Measurements from ENCODE around the gene RTN4RL1.

DNA sequence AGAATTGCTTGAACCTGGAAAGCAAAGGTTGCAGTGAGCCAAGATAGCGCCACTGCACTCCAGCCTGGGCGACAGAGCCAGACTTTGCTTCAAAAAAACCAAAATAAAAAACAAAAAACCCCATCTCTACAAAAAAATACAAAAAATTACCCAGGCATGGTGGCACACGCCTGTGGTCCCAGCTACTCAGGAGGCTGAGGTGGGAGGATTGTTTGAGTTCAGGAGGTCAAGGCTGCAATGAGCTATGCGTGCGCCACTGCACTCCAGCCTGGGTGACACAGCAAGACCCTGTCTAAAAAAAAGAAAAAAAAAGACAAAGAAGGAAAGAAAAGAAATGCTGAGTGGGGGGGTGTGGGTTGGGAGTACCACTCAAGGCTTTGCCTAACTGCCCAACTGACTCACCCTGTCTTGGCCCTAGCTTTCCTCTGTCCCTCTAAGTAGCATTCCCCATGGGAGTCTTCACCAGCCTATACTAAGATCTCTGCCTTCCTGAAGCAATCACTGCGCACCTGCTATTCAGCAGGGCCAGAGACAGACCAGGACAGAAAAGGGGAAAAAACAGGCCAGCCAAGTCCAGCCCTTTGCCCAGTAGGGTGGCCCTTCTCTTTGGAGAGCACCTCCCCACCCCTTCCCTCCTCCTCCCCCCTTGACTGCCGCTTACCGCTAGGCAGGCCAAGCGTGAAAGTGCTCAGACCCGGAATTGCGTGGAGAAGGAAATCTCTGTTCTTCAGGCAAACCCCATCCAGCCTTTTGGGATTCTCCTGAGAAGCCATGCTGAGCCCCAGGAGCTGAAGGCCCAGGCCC lies 45.8 kb downstream of the RTN4RL1 start:
- TF ChIP-seq, protein P1, sequence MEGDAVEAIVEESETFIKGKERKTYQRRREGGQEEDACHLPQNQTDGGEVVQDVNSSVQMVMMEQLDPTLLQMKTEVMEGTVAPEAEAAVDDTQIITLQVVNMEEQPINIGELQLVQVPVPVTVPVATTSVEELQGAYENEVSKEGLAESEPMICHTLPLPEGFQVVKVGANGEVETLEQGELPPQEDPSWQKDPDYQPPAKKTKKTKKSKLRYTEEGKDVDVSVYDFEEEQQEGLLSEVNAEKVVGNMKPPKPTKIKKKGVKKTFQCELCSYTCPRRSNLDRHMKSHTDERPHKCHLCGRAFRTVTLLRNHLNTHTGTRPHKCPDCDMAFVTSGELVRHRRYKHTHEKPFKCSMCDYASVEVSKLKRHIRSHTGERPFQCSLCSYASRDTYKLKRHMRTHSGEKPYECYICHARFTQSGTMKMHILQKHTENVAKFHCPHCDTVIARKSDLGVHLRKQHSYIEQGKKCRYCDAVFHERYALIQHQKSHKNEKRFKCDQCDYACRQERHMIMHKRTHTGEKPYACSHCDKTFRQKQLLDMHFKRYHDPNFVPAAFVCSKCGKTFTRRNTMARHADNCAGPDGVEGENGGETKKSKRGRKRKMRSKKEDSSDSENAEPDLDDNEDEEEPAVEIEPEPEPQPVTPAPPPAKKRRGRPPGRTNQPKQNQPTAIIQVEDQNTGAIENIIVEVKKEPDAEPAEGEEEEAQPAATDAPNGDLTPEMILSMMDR (IDR thresholded peaks at IDR 0.05; ENCODE audit: low read depth, low read length, poor library complexity, severe bottlenecking): no peak
- TF ChIP-seq EZH2phosphoT487 (IDR thresholded peaks at IDR 0.05; ENCODE audit: borderline replicate concordance, low read length): no peak
